Ramos (cell line): Measurements from ENCODE around the gene MAML1.
"Not testable (repeated sequence)": the region's sequence is repeated elsewhere in the genome, so short reads cannot be mapped to it uniquely, and the experiment has no call there.

ENCODE experiments used
- in situ Hi-C: fragments of 300-500 bp; cut with MboI; formaldehyde crosslinking; loops from one replicate; pipeline ENCODE4 v1.14.3; 2022; ENCODE audit warnings: low sequenced_read_pairs; ENCODE audit not compliant: unreplicated experiment

The MAML1 gene, protein sequence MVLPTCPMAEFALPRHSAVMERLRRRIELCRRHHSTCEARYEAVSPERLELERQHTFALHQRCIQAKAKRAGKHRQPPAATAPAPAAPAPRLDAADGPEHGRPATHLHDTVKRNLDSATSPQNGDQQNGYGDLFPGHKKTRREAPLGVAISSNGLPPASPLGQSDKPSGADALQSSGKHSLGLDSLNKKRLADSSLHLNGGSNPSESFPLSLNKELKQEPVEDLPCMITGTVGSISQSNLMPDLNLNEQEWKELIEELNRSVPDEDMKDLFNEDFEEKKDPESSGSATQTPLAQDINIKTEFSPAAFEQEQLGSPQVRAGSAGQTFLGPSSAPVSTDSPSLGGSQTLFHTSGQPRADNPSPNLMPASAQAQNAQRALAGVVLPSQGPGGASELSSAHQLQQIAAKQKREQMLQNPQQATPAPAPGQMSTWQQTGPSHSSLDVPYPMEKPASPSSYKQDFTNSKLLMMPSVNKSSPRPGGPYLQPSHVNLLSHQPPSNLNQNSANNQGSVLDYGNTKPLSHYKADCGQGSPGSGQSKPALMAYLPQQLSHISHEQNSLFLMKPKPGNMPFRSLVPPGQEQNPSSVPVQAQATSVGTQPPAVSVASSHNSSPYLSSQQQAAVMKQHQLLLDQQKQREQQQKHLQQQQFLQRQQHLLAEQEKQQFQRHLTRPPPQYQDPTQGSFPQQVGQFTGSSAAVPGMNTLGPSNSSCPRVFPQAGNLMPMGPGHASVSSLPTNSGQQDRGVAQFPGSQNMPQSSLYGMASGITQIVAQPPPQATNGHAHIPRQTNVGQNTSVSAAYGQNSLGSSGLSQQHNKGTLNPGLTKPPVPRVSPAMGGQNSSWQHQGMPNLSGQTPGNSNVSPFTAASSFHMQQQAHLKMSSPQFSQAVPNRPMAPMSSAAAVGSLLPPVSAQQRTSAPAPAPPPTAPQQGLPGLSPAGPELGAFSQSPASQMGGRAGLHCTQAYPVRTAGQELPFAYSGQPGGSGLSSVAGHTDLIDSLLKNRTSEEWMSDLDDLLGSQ

DNA sequence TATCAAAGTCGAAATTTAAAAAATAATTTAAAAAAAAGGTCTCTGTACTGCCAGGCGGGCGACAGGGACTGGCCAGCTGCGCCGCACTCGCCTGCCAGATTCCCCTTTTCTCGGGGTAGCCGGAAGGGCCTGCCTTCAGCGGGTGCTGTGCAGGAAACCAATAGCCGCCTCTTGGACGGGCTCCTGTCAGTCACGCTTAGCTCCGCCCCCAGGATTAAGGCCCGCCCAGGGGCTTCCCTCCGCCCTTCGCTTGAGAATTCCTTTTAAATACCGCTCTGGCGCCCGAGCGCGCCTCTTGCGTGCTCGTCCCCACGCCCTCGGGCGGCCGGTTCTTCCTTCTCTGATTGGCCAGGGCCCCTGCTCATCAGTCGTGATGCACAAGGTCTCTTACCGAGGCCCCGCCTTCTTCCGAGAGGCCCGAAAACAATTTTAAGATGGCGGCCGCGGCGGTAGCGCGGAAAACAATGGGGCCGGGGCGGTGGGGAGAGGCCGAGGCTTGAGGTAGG, at the start of gene MAML1:
Gene MAML1, plus strand, starts transcription at position 411 of the 506 bp plus-strand sequence. CDS start 291 bp downstream, outside the sequence.
- in situ Hi-C loops = no loop called here

- in situ Hi-C loops = not testable (repeated sequence)
Observed at GRCh38 chr5:179689212-179689611, 43.4 kb upstream of the MAML1 start.

- in situ Hi-C loops = no loop called here
Observed at GRCh38 chr5:179694561-179694960, 38.1 kb upstream of the MAML1 start.

- in situ Hi-C loops = no loop called here
Observed at GRCh38 chr5:179696603-179697002, 36.0 kb upstream of the MAML1 start.

DNA sequence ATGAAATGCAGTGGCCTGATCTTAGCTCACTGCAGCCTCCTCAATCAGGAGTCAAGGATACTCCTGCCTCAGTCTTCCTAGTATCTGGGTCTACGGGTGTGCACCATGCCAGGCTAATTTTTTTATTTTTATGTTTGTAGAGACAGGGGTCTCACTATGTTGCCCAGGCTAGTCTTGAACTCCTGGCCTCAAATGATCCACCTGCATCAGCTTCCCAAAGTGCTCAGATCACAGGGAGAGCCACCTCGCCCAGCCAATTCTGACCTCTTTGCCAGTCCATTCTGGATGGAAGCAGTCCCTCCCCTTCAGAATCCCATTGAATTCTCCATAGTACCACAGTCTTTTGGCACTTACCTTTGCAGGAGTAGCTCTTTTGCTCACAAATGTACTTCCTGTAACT, 35.5 kb upstream of the MAML1 start:
- in situ Hi-C loops = no loop called here

- in situ Hi-C loops = not testable (repeated sequence)
Observed at GRCh38 chr5:179697543-179697942, 35.1 kb upstream of the MAML1 start.

DNA sequence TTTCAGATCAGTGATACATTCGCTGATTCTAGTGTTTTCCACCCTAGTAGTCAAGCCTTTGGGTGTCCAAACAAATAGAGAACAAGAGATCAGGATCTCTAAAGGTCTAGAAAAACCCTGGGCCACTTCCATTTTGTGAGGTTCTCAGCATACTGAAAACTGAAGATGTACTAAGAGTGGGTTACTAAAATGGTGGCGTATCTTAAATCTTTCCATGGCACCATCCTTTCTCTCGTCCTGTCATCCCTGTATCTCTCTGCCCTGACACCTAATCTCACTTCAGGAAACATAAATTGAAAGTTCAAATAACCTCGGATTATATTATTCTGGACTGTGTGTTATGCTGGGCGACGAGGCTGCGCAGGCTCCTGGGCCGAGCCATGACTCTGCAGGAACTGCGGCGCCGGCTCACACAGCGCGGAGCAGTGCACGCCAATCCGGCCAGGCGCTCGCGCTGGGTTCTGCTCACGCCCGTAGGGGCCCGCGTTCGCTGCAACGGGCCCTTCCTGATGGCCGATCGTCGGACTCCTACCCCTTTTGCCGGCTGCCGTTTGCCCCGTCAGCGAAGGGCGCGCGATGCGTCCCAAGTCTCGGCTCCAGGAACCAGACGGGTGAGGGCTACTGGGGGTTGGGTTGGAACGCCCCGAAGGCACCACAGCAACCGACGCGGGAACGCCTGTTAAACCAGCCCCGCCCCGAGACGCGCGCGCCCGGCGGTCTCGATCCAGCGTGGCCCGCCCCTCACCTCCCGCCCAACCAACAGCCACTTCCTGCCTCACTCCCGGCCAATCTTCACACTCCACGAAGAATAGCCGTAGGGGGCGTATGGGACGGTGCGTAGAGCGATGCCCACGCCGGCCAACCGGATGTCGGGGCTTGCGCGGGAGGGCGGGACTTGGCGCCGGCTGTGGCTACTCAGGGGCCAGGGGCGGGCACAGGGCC, 34.4 kb upstream of the MAML1 start:
- in situ Hi-C loops = no loop called here

- in situ Hi-C loops = no loop called here
Observed at GRCh38 chr5:179698935-179699615, 33.5 kb upstream of the MAML1 start, which contains the start of gene CANX. CANX (plus strand) TSS chr5:179698967; CDS start chr5:179705682, 6,715 bp downstream.

DNA sequence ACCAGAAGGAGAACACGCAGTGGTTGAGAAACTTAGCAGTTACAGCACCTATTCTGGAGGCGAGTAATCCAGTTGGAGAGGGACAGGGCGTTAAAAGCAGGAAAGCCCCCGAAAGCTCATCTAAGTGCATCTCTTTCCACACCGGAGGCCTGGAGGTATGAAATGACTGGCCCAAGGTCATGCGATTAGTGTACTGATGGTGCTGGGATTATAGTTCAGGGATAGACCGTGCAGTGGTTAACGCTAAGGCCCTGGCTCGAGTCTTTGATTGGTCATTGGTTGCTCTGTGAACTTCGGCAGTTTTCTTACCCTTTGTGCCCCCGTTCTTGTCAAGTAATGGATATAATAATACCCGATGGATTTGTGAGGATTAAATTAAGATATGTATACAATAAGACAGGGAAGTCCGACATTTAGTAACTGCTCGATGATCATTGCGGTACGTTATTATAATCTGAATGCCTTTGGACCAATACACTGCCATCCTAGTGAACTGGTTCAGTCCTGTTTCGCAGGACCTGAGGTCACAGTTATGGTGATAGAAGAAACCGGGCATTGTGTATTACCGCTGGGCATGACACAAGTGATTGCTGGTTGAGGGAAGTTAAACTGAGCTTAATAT, 32.9 kb upstream of the MAML1 start:
- in situ Hi-C loops = no loop called here

DNA sequence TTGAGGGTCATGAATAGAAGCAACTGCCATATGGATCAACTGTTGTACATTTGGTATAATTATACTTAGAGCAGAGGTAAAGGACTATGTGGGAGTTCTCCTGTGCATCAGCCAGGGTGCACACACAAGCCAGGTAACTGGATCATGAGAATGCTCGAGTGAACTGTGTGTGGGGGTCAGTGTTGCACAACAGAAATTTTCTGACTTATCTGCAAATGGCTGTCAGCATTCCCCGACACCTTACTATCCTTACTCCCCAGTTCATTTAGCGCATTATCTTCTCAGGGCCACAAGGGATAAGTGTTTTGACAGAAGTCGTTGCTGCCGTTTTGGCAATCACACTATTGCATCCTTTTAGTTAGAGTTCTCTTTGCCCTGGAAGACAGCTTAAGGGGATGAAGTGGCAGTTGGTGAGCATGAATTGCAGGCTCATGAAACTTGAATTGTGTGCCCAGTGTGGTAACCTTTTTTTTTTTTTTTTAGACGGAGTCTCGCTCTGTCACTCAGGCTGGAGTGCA, 32.2 kb upstream of the MAML1 start:
- in situ Hi-C loops = no loop called here

- in situ Hi-C loops = no loop called here
Observed at GRCh38 chr5:179716286-179716685, 16.3 kb upstream of the MAML1 start.

DNA sequence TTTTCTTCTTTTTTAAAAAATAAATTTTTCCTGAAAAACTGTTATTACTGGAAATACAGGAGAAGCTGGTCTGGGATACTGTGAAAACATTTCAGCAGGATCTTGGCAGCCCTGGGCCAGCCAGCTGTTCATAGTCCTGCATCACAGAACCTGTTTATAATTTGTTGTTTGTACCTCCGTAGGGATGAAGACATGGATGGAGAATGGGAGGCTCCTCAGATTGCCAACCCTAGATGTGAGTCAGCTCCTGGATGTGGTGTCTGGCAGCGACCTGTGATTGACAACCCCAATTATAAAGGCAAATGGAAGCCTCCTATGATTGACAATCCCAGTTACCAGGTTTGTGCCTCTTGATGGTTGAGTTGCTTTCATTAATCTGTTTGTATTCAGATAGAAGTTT, 12.4 kb upstream of the MAML1 start:
- in situ Hi-C loops = no loop called here

- in situ Hi-C loops = no loop called here
Observed at GRCh38 chr5:179724163-179724562, 8.5 kb upstream of the MAML1 start.

GRCh38 chr5:179727106-179727505, 5.5 kb upstream of the MAML1 start:
- in situ Hi-C loops = no loop called here

- in situ Hi-C loops = no loop called here
Observed at GRCh38 chr5:179729303-179729702, 3.3 kb upstream of the MAML1 start.

GRCh38 chr5:179729727-179730126, 2.9 kb upstream of the MAML1 start:
- in situ Hi-C loops = no loop called here

DNA sequence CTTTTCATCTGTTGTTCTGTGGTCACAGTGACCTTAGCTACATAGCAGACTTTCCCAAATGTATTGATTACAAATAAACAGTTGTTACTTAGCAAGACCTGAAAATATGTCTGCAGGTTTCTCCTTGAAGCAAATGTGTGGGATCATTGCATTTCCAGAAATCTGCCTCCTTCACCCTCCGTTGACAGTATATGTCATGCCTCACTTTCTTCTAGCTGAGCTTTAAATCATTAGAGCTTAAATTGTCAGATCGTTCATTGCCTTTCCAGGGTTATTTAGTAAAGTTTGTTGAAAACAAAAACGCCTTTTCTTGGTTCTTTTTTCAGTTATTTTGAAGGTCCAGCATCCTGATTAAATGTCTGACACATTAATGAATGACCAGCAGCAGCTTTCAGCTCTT, 2.3 kb upstream of the MAML1 start:
- in situ Hi-C loops = no loop called here

DNA sequence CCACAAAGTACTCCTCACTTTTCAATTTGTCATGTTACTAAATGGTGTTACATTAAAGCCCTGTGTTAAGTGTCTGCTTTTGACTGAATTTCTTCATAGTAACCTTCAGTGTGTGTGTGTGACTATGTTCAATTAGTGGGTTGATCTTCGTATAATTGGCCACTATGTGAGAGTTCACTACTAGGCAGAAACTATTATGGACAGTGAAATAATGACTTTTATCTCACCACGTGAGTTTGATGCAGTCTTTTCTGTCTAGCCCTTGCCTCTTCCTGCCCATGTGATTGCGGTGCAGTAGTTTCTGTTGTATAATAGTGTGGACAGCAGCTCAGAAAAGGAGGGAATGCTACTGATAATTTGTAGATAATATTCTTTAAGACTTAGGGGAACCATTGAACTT, 1.8 kb upstream of the MAML1 start:
- in situ Hi-C loops = no loop called here
